ENCODE data around the gene IRS2. TPM values are rescaled to one million over a fixed set of nuclear protein-coding genes. Genes with fewer than 3 reads are reported as not detected.

The IRS2 gene
- total RNA-seq, 2 donors from 2014 or later, result 47.8 to 59.8 TPM

DNA sequence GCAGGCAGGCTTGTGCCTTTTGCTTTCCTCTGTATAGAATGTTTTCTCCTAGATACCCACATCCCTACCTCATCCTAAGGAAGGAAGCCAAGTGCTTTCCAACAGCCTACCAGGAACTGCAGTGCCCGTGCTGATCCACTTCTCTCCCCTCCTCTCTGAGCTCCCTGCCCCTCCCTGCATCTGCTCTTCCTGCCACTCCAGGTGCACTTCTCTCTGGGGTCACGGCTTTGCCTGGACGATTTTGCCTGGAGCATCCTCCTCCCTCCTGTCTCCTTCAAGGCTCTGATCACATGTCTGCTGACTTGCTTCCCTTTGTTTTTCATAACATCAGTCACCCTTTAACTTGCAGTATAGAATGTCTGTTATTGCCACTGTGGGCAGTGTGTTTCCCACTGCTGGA, 34.7 kb upstream of the IRS2 start:
- ATAC-seq (ENCODE audit: insufficient number of reproducible peaks, low FRiP score, low read depth), result no peak
- no peaks in the 10 kb centered on the region for H3K9me3 ChIP-seq

GRCh38 chr13:109819874-109820273, 33.5 kb upstream of the IRS2 start:
- no peak for ATAC-seq (ENCODE audit: insufficient number of reproducible peaks, low FRiP score, low read depth)
- DNase-seq (ENCODE audit: low spot score), result no peak
- no peak overlapping the region for H3K27ac ChIP-seq
- H3K9me3 ChIP-seq, result no peaks in the 10 kb centered on the region
- TF ChIP-seq CTCF (IDR thresholded peaks at IDR 0.05), result no peak
- no peak overlapping the region for H3K4me3 ChIP-seq
- no peaks in the 10 kb centered on the region for H3K36me3 ChIP-seq
- no peaks in the 10 kb centered on the region for H3K4me1 ChIP-seq (ENCODE audit: control insufficient read depth in 1 of 2, low read depth in 2 of 2)
- H3K27me3 ChIP-seq (replicated peaks; ENCODE audit: insufficient read depth), result no peaks in the 10 kb centered on the region

More for the DNA sequence above, 34.7 kb upstream of the IRS2 start:
- H3K27me3 ChIP-seq (replicated peaks; ENCODE audit: insufficient read depth), result no peaks in the 10 kb centered on the region
- no peak for DNase-seq (ENCODE audit: low spot score)
- no peak overlapping the region for H3K4me3 ChIP-seq
- H3K4me1 ChIP-seq (ENCODE audit: control insufficient read depth in 1 of 2, low read depth in 2 of 2), result no peaks in the 10 kb centered on the region
- no peak overlapping the region for H3K27ac ChIP-seq
- no peak for TF ChIP-seq CTCF (IDR thresholded peaks at IDR 0.05)
- no peaks in the 10 kb centered on the region for H3K36me3 ChIP-seq

- Histone ChIP-seq H3K4me1 (ENCODE audit: control insufficient read depth in 1 of 2, low read depth in 2 of 2) (no peaks in the 10 kb centered on the region), H3K9me3 (no peaks in the 10 kb centered on the region), H3K36me3 (no peaks in the 10 kb centered on the region), H3K4me3 (no peak overlapping the region), H3K27me3 (replicated peaks; ENCODE audit: insufficient read depth) (no peaks in the 10 kb centered on the region), H3K27ac (no peak overlapping the region)
- TF ChIP-seq CTCF (IDR thresholded peaks at IDR 0.05), result no peak
- DNase-seq (ENCODE audit: low spot score), result no peak
- ATAC-seq (ENCODE audit: insufficient number of reproducible peaks, low FRiP score, low read depth), result no peak
Measured at GRCh38 chr13:109818886-109819285, 32.5 kb upstream of the IRS2 start.

DNA sequence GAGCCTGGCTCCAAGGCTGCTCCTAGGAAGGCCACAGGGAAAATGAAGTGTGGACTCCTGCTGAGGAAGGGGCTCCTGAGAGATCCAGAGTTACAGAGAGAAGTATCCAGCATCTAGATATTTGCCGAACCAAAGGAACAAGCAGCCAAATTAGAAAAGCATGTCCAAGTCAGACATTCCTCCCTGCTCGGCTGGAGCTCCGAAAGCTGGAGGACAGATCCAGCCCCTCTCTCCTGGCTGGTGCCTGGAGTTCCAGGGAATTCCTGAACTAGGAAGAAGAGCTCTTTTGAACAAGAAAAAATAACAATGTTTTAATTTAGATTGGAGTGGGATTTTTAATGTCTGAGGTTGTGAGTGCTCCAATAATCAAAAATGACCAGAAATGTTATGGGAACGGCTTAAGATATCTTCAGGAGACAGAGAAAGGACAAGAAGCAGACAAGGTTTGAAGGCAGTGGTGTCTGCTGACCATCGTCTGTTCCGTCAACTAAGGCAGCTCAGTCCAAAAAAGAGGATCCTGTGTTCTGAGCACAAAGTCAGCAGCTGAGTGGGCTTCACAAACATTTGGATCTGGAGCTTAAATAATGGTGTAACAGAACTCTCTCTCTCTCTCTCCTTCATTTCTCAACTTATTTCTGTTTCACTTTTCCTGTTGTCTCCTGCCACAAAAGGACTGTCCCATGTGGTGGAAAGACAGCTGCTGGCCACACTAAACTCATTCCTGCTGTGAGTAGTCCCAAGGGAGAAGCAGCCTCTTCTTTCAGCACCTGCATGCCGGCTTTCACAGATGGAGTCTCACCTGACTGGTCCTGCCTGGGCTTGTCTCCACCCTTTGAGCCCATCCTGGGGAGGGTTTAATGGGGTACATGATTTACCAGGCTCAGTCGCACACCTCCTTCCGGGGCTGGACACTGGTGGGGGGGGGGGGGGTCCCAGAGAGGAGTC, 31.5 kb upstream of the IRS2 start:
- no peak for ATAC-seq (ENCODE audit: insufficient number of reproducible peaks, low FRiP score, low read depth)
- no peak for TF ChIP-seq CTCF (IDR thresholded peaks at IDR 0.05)
- H3K27ac ChIP-seq, result no peak overlapping the region
- no peak overlapping the region for H3K4me3 ChIP-seq
- DNase-seq (ENCODE audit: low spot score), result no peak
- no peaks in the 10 kb centered on the region for H3K4me1 ChIP-seq (ENCODE audit: control insufficient read depth in 1 of 2, low read depth in 2 of 2)
- H3K36me3 ChIP-seq, result no peaks in the 10 kb centered on the region
- no peaks in the 10 kb centered on the region for H3K27me3 ChIP-seq (replicated peaks; ENCODE audit: insufficient read depth)
- H3K9me3 ChIP-seq, result no peaks in the 10 kb centered on the region

- no peak for TF ChIP-seq CTCF (IDR thresholded peaks at IDR 0.05)
Measured at GRCh38 chr13:109816808-109817203, 30.4 kb upstream of the IRS2 start.

More at GRCh38 chr13:109816808-109817203, 30.4 kb upstream of the IRS2 start:
- ATAC-seq (ENCODE audit: insufficient number of reproducible peaks, low FRiP score, low read depth) (no peak), DNase-seq (ENCODE audit: low spot score) (no peak)
- Histone ChIP-seq H3K4me1 (ENCODE audit: control insufficient read depth in 1 of 2, low read depth in 2 of 2) (no peaks in the 10 kb centered on the region), H3K36me3 (no peaks in the 10 kb centered on the region), H3K27ac (no peak overlapping the region), H3K4me3 (no peak overlapping the region), H3K9me3 (no peaks in the 10 kb centered on the region), H3K27me3 (replicated peaks; ENCODE audit: insufficient read depth) (no peaks in the 10 kb centered on the region)

Measured in thoracic aorta (tissue), 2 donors.